SJCRH30 (cell line): Measurements from ENCODE around the gene SLC17A2. TPM values are rescaled to one million over a fixed set of nuclear protein-coding genes. Genes with fewer than 3 reads are reported as not detected.

Experiments
- DNase-seq, 2 experiments: peaks; one replicate each; pipeline ENCODE4 v3.0.0-alpha.2; 2015 to 2020
- H3K27ac ChIP-seq: fragments of 250-450 bp; sonication (Bioruptor Pico); 2 replicates; pipeline ENCODE4 v1.5.1; 2020; ENCODE audit warnings: mild to moderate bottlenecking, moderate library complexity
- H3K27me3 ChIP-seq: fragments of 250-450 bp; sonication (Bioruptor Pico); 2 replicates; pipeline ENCODE4 v1.5.1; 2020; ENCODE audit warnings: mild to moderate bottlenecking, moderate library complexity
- H3K36me3 ChIP-seq: fragments of 250-450 bp; sonication (Bioruptor Pico); 2 replicates; pipeline ENCODE4 v1.5.1; 2020; ENCODE audit warnings: mild to moderate bottlenecking, moderate library complexity
- H3K4me1 ChIP-seq: fragments of 250-450 bp; sonication (Bioruptor Pico); 2 replicates; pipeline ENCODE4 v1.5.1; 2020; ENCODE audit warnings: mild to moderate bottlenecking, moderate library complexity
- H3K4me3 ChIP-seq: fragments of 250-450 bp; sonication (Bioruptor Pico); 2 replicates; pipeline ENCODE4 v1.5.1; 2020; ENCODE audit warnings: mild to moderate bottlenecking, moderate library complexity
- H3K9me3 ChIP-seq: fragments of 250-450 bp; sonication (Bioruptor Pico); replicated peaks from 2 replicates; pipeline ENCODE4 v1.5.1; 2020; ENCODE audit warnings: mild to moderate bottlenecking, moderate library complexity
- total RNA-seq: library from RNA; depleted of rRNA; stranded (reverse); fragments of >200 nt; shearing (Covaris generic); gene quantifications from 2 replicates; pipeline ENCODE4 v1.2.3, GENCODE V29; 2014; rRNA removed

SLC17A2 gene
- total RNA-seq, 1 experiment from 2014 or later = not detected

- Histone ChIP-seq H3K27ac (no peak overlapping the region), H3K27me3 (no peaks in the 10 kb centered on the region), H3K4me3 (no peak overlapping the region), H3K4me1 (no peaks in the 10 kb centered on the region), H3K9me3 (no peaks in the 10 kb centered on the region), H3K36me3 (no peaks in the 10 kb centered on the region)
- no peak for DNase-seq
Observed at GRCh38 chr6:25869840-25870239, 60.7 kb downstream of the SLC17A2 start.

GRCh38 chr6:25868436-25869183, 61.9 kb downstream of the SLC17A2 start:
- H3K36me3 ChIP-seq = no peaks in the 10 kb centered on the region
- no peaks in the 10 kb centered on the region for H3K27me3 ChIP-seq
- no peak overlapping the region for H3K27ac ChIP-seq
- H3K4me3 ChIP-seq = no peak overlapping the region
- H3K9me3 ChIP-seq = no peaks in the 10 kb centered on the region
- no peak for DNase-seq
- no peaks in the 10 kb centered on the region for H3K4me1 ChIP-seq

- no peak for DNase-seq
- H3K27me3 ChIP-seq = no peaks in the 10 kb centered on the region
- H3K4me3 ChIP-seq = no peak overlapping the region
- no peaks in the 10 kb centered on the region for H3K4me1 ChIP-seq
- no peaks in the 10 kb centered on the region for H3K36me3 ChIP-seq
- H3K9me3 ChIP-seq = no peaks in the 10 kb centered on the region
- no peak overlapping the region for H3K27ac ChIP-seq
Observed at GRCh38 chr6:25866011-25866410, 64.5 kb downstream of the SLC17A2 start.

GRCh38 chr6:25863360-25863759, 67.1 kb downstream of the SLC17A2 start:
- H3K4me3 ChIP-seq = no peak overlapping the region
- no peaks in the 10 kb centered on the region for H3K36me3 ChIP-seq
- no peaks in the 10 kb centered on the region for H3K27me3 ChIP-seq
- H3K4me1 ChIP-seq = no peaks in the 10 kb centered on the region
- no peaks in the 10 kb centered on the region for H3K9me3 ChIP-seq
- no peak for DNase-seq
- H3K27ac ChIP-seq = no peak overlapping the region

Other genes starting within 250 kb of the SLC17A2 start
- not detected in 2 replicates for gene SLC17A4, start 175.9 kb downstream of the SLC17A2 start, total RNA-seq
- not detected in 2 replicates for gene SLC17A1, start 98.6 kb downstream of the SLC17A2 start, total RNA-seq
- gene SLC17A3, start 56.4 kb downstream of the SLC17A2 start, total RNA-seq = not detected in 2 replicates
- 3.2 and 3.3 TPM in 2 replicates for gene TRIM38, start 32.1 kb upstream of the SLC17A2 start, total RNA-seq
- gene HFE, start 156.7 kb upstream of the SLC17A2 start, total RNA-seq = 0.33 and 0.67 TPM in 2 replicates